Islet of Langerhans (tissue), 1 donor: Measurements from ENCODE around the gene KRTAP9-7.
"Not testable (repeated sequence)": the region's sequence is repeated elsewhere in the genome, so short reads cannot be mapped to it uniquely, and the experiment has no call there.

ENCODE experiments used
- FAIRE-seq: peaks from one replicate; lab custom pipeline; 2011; peaks lifted over from hg19 to GRCh38; lab: Jason Lieb, UNC

KRTAP9-7 gene, protein sequence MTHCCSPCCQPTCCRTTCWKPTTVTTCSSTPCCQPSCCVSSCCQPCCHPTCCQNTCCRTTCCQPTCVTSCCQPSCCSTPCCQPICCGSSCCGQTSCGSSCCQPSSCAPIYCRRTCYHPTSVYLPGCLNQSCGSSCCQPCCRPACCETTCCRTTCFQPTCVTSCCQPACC

DNA sequence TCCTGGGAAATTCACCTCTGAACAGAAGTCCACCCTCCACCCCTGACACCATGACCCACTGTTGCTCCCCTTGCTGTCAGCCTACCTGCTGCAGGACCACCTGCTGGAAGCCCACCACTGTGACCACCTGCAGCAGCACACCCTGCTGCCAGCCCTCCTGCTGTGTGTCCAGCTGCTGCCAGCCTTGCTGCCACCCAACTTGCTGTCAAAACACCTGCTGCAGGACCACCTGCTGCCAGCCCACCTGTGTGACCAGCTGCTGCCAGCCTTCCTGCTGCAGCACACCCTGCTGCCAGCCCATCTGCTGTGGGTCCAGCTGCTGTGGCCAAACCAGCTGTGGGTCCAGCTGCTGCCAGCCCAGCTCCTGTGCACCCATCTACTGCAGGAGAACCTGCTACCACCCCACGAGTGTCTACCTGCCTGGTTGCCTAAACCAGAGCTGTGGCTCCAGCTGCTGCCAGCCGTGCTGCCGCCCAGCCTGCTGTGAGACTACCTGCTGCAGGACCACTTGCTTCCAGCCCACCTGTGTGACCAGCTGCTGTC is at the start of gene KRTAP9-7:
Gene KRTAP9-7, plus strand, starts transcription at position 51 of the 543 bp plus-strand sequence. Its CDS starts 0 bp downstream, at position 51.
- not testable (repeated sequence) for FAIRE-seq

DNA sequence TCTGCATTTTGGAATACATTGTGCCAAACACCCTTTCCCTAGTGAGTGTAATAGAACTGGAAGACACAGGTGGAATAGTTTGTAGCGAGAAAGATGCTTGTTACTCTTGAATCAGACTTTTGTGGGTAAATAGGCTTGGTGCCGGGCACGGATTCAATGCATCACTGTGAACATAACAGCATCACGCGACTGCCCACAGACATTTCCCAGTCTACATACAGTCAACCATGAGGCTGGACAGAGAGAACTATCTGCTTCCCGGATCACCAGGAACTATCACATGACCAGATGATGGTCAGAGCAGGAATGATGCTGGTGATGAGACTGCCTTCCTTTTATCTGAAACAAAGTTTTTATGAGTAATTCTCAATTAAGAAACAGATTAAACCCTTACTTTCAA is 49.4 kb upstream of the KRTAP9-7 start:
- FAIRE-seq, result no peak

DNA sequence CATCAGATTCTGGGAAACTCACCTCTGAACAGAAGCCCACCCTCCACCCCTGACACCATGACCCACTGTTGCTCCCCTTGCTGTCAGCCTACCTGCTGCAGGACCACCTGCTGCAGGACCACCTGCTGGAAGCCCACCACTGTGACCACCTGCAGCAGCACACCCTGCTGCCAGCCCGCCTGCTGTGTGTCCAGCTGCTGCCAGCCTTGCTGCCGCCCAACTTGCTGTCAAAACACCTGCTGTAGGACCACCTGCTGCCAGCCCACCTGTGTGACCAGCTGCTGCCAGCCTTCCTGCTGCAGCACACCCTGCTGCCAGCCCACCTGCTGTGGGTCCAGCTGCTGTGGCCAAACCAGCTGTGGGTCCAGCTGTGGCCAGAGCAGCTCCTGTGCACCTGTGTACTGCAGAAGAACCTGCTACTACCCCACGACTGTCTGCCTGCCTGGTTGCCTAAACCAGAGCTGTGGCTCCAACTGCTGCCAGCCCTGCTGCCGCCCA is 48.9 kb upstream of the KRTAP9-7 start, which contains the start of gene KRTAP9-2:
Gene KRTAP9-2, plus strand, starts transcription at position 51 of the 498 bp plus-strand sequence. Its CDS starts 7 bp downstream, at position 58.
- FAIRE-seq, result not testable (repeated sequence)

DNA sequence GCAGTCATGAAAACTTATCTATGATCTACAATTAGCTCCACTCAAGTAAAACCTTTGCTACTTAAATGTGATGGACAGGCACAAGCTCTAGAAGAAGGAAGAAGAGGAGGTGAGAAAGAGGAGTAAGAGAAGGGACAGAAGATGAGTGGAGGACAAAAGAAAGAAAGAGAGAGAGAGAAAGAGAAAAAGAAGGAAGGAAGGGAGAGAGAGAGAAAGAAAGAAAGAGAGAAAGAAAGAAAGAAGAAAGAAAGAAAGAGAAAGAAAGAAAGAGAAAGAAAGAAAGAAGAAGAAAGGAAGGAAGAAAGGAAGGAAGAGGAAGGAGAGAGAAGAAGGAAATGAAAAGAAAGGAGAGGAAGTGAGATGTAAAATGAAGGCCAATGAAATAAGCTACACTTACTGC is 45.4 kb upstream of the KRTAP9-7 start:
- FAIRE-seq, result no peak

DNA sequence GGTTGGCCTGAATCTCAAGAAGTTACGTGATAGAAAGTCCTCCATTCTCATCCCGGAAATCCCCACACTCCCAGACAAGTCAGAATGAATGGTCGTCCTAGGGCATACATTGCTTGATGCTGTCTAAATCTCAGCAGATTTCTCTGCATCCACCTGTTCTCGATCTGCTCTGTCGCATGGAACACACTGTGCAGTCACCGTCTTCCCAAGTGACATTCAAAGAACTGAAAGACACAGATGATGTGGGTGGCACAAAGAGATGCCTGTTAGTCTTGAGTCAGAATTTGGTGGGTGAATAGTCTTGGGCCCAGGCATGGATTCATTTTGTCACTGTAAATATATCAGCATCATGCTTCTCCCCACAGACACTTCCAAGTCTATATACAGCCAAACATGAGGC is 43.8 kb upstream of the KRTAP9-7 start:
- no peak for FAIRE-seq

DNA sequence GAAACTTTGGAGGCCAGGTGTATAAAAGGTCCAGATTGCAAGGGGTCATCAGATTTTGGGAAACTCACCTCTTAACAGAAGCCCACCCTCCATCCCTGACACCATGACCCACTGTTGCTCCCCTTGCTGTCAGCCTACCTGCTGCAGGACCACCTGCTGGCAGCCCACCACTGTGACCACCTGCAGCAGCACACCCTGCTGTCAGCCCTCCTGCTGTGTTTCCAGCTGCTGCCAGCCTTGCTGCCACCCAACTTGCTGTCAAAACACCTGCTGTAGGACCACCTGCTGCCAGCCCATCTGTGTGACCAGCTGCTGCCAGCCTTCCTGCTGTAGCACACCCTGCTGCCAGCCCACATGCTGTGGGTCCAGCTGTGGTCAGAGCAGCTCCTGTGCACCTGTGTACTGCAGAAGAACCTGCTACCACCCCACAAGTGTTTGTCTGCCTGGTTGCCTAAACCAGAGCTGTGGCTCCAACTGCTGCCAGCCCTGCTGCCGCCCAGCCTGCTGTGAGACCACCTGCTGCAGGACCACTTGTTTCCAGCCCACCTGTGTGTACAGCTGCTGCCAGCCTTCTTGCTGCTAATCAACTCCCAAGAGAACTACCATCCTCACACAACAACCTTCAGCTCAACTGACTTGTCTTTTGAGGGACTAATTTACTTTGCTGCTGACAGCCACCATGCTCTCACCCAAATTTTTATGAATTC is 42.9 kb upstream of the KRTAP9-7 start, which contains the start of gene KRTAP9-3:
Gene KRTAP9-3, plus strand, starts transcription at position 51 of the 707 bp plus-strand sequence. Its CDS starts 53 bp downstream, at position 104.
- not testable (repeated sequence) for FAIRE-seq

DNA sequence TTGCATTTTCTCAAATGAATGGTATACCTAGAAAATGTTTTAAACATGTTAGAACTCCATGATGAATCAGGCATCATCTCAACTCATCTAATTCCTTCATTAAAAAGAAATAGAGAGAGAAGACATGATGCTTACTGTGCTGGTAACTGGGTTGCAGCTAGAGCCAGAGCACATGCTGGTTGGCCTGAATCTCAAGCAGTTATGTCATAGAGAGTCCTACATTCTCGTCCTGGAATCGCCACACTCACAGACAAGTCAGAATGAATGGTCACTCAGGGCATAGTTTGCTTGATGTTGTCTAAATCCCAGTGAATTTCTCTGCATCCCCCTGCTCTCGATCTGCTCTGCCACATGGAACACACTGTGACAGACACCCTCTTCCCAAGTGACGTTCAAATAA is 38.4 kb upstream of the KRTAP9-7 start:
- FAIRE-seq, result not testable (repeated sequence)

DNA sequence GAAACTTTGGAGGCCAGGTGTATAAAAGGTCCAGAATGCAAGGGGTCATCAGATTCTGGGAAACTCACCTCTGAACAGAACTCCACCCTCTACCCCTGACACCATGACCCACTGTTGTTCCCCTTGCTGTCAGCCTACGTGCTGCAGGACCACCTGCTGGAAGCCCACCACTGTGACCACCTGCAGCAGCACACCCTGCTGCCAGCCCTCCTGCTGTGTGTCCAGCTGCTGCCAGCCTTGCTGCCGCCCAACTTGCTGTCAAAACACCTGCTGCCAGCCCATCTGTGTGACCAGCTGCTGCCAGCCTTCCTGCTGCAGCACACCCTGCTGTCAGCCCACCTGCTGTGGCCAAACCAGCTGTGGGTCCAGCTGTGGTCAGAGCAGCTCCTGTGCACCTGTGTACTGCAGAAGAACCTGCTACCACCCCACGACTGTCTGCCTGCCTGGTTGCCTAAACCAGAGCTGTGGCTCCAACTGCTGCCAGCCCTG is 37.5 kb upstream of the KRTAP9-7 start, which contains the start of gene KRTAP9-8:
Gene KRTAP9-8, plus strand, starts transcription at position 51 of the 489 bp plus-strand sequence. Its CDS starts 53 bp downstream, at position 104.
- not testable (repeated sequence) for FAIRE-seq

DNA sequence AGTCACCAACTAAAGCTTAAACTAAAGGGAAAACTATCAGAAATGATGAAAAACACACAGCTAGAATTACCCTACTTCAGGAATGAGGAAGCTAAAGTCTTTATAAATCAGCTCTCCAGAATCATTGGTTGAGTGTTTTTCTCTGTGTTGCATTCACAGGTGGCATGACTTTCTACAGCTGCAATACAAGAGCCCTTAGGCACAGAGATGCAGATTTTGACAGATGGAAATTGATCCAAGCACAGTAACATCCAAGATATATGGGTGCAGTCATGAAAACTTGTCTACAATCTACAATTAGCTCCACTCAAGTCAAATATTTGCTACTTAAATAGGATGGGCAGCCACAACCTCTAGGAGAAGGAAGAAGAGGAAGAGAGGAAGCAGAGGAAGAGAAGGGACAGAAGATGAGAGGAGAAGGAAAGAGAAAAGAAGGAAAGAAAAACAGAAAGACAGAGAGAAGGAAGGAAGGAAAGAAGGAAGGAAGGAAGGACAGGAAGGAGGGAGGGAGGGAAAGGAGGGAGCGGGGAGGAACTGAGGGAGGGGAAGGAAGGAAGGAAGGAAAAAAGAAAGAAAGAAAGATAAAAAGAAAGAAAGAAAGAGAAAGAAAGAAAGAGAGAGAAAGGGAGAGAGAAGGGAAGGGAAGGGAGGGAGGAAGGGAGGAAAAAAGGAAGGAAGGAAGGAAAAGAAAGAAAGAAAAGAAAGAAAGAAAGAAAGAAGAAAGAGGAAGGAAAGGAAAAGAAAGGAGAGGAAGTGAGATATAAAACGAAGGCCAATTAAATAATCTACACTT is 28.3 kb upstream of the KRTAP9-7 start:
- FAIRE-seq, result not testable (repeated sequence)

DNA sequence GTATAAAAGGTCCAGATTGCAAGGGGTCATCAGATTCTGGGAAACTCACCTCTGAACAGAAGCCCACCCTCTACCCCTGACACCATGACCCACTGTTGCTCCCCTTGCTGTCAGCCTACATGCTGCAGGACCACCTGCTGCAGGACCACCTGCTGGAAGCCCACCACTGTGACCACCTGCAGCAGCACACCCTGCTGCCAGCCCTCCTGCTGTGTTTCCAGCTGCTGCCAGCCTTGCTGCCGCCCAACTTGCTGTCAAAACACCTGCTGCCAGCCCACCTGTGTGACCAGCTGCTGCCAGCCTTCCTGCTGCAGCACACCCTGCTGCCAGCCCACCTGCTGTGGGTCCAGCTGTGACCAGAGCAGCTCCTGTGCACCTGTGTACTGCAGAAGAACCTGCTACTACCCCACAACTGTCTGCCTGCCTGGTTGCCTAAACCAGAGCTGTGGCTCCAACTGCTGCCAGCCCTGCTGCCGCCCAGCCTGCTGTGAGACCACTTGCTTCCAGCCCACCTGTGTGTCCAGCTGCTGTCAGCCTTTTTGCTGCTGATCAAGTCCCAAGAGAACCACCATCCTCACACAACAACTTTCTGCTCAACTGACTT is 25.8 kb upstream of the KRTAP9-7 start, which contains the start of gene KRTAP9-4:
Gene KRTAP9-4, plus strand, starts transcription at position 51 of the 604 bp plus-strand sequence. Its CDS starts 34 bp downstream, at position 85.
- not testable (repeated sequence) for FAIRE-seq

DNA sequence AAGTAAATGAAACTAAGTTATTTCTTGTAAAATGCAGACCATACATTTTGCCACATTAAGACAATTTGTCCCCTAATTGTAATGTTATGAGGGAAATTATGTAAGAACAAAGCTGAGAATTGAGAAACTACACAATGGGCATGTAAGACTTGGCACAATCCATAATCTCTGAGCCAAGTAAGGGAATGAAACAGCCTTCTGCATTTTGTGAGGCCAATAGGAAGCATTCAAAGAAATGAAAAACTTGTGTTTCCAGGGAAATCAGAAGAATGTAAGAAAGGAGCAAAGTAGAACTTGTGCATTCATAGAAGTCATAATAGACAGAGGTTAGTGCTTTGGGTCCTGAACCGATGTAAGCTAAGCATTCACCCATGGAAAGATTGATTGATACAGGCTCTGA is 24.2 kb upstream of the KRTAP9-7 start:
- FAIRE-seq, result no peak

DNA sequence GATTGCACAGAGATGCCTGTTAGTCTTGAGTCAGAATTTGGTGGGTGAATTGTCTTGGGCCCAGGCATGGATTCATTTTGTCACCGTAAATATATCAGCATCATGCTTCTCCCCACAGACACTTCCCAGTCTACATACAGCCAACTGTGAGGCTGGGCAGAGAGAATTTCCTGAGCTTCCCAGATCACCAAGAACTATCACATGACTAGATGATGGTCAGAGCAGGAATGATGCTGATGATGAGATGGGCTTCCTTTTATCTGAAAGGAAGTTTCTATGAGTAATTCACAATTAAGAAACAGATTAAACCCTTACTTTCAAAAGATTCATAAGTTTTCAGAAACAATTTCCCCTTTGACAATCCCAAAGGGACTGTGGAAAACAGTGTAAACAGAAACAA is 20.6 kb upstream of the KRTAP9-7 start:
- no peak for FAIRE-seq

DNA sequence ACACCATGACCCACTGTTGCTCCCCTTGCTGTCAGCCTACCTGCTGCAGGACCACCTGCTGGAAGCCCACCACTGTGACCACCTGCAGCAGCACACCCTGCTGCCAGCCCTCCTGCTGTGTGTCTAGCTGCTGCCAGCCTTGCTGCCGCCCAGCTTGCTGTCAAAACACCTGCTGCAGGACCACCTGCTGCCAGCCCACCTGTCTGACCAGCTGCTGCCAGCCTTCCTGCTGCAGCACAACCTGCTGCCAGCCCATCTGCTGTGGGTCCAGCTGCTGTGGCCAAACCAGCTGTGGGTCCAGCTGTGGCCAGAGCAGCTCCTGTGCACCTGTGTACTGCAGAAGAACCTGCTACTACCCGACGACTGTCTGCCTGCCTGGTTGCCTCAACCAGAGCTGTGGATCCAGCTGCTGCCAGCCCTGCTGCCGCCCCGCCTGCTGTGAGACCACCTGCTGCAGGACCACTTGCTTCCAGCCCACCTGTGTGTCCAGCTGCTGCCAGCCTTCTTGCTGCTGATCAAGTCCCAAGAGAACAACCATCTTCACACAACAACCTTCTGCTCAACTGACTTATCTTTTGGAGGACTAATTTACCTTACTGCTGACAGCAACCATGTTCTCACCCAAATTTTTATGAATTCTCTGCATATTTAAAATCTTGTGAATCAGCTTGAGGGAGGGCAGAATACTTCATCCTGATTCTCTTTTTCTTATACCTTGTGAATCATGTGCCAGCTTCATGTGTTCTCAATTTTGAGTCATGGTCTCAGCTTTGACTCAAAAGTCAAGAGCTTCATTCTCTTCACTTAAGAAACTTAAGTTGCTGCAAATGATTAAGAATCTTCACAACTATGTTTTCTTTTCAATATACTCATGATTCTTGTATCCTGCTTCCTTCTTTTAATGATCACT is 19.9 kb upstream of the KRTAP9-7 start, which contains the start of gene KRTAP9-9:
Gene KRTAP9-9, plus strand, starts transcription at position 4 of the 910 bp plus-strand sequence.
- not testable (repeated sequence) for FAIRE-seq

DNA sequence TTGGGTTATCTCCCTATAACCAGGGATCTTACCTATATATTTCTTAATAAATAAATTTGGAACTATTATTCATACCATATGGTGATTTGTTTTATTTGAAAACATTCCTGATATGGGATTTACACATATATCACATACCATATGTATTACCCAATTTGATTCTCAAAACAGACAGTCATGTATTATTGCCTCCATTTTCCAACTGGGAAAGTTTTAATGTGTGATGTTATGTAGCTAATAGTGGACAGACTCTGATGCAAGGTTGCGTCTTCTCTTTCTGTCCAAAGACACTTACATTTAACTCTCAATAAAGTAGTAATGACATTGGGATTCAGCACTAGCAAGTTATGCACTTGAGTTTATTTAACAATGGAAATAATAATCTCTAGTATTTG is 19.2 kb upstream of the KRTAP9-7 start:
- no peak for FAIRE-seq

DNA sequence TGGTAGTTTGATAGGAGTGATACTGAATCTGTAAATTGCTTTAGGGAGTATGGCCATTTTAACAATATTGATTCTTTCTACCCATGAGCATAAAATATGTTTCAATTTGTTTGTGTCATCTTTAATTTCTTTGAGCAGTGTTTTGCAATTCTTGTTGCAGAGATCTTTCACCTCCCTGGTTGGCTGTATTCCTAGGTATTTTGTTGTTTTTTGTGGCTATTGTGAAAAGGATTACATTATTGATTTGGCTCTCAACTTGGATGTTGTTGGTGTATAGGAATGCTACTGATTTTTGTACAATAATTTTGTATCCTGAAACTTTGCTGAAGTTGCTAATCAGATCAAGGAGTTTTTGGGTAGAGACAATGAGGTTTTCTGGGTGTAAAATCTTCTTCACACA is 17.1 kb upstream of the KRTAP9-7 start:
- no peak for FAIRE-seq

DNA sequence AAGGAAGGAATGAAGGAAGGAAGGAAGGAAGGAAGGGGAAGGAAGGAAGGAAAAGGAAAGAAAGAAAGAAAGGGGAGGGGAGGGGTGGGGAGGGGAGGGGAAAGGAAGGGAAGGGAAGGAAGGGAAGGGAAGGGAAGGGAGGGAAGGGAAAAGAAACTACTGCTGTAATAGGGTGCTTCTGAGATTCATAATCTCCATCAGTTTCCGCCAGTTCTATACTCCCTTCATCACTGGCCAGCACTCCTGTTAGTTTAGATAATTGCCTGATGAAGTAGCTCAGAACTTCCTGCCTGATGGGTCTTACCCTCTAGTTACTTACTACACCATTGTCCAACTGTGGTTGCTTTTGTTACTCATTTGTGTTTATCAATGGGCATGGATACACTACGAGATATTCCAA is 12.3 kb upstream of the KRTAP9-7 start:
- FAIRE-seq, result no peak

DNA sequence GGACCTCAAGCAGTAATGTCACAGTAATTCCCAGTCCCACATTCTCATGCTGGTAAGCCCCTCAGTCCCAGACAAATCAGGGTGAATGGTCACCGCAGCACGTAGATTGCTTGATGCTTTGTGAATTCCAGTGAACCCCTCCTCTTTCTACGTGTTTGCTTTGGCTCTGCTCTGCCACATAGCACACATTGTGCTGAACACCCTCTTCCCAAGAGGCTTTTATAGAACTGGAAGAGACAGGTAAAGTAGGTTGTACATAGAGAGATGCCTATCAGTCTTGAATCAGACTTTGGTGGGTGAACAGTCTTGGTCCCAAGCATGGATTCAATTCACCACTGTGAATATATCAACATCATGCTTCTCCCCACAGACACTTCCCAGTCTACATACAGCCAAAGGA is 10.9 kb upstream of the KRTAP9-7 start:
- FAIRE-seq, result no peak

DNA sequence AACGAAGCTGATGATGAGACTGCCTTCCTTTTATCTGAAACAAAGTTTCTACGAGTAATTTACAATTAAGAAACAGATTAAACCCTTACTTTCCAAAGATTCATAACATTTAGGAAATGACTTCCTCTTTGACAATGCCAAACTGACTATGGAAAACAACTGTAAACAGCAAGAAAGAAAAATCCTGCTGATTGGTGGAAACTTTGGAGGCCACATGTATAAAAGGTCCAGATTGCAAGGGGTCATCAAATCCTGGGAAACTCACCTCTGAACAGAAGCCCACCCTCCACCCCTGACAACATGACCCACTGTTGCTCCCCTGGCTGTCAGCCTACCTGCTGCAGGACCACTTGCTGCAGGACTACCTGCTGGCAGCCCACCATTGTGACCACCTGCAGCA is 10.4 kb upstream of the KRTAP9-7 start, which contains the start of gene KRTAP9-6:
Gene KRTAP9-6, plus strand, starts transcription at position 301 of the 400 bp plus-strand sequence. Its CDS starts 0 bp downstream, at position 301.
- no peak for FAIRE-seq

DNA sequence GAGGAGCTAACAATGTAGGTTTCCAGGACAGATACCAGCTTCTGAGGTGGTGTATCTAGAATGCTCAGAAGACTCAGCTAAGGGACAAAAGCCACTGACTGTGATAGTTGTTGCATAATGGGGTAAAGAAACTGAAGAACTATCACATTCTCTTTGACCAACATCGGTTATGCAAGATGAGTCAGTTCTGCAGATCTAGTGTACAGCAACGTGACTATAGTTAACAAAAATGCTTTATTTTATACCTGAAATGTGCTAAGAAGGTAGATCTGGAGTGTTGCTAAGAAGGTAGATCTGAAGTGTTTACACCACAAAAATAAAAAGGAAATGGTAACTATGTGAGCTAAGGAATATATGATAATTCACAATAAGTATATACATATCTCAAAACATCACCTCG is 7.8 kb upstream of the KRTAP9-7 start:
- no peak for FAIRE-seq

DNA sequence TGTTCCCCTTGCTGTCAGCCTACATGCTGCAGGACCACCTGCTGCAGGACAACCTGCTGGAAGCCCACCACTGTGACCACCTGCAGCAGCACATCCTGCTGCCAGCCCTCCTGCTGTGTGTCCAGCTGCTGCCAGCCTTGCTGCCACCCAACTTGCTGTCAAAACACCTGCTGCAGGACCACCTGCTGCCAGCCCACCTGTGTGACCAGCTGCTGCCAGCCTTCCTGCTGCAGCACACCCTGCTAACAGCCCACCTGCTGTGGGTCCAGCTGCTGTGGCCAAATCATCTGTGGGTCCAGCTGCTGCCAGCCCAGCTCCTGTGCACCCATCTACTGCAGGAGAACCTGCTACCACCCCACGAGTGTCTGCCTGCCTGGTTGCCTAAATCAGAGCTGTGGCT is 4.2 kb upstream of the KRTAP9-7 start:
- not testable (repeated sequence) for FAIRE-seq
